Esophagus squamous epithelium (tissue), 5 donors: ENCODE data around the gene THADA. TPM values are rescaled to one million over a fixed set of nuclear protein-coding genes. Genes with fewer than 3 reads are reported as not detected.

Experiments used
- DNase-seq: peaks from one replicate; lab custom pipeline; 2025; lab: John Stamatoyannopoulos, UW
- H3K27ac ChIP-seq, 4 donors: fragments of 200-600 bp; sonication (generic); one replicate each; pipeline ENCODE4 v1.5.1; 2016 to 2019; ENCODE audit warnings: mild to moderate bottlenecking in 1 of 4
- H3K27me3 ChIP-seq, 4 donors: fragments of 200-600 bp; sonication (generic); 1 replicate in 3 of 4; 2 replicates in 1 of 4; pipeline versions ENCODE4 v1.5.1 to v1.6.0; 2017 to 2021; ENCODE audit warnings: antibody characterized with exemption in 1 of 4
- H3K36me3 ChIP-seq, 3 donors: fragments of 200-600 bp; sonication (generic); one replicate each; pipeline ENCODE4 v1.5.1; 2016 to 2019
- H3K4me1 ChIP-seq, 3 donors: fragments of 200-600 bp; sonication (generic); one replicate each; pipeline ENCODE4 v1.5.1; 2017 to 2019
- H3K4me3 ChIP-seq, 4 donors: fragments of 200-600 bp; sonication (generic); 1 replicate in 3 of 4; 2 replicates in 1 of 4; pipeline ENCODE4 v1.5.1; 2016 to 2019; ENCODE audit warnings: mild to moderate bottlenecking in 2 of 4, moderate library complexity in 1 of 4
- H3K9me3 ChIP-seq, 3 donors: fragments of 200-600 bp; sonication (generic); one replicate each; pipeline ENCODE4 v1.5.1; 2016 to 2019
- POLR2A ChIP-seq, 4 donors: fragments of 450-650 bp; IDR thresholded peaks; one replicate each; pipeline ENCODE4 v1.6.1; 2017; ENCODE audit warnings: antibody characterized with exemption in 4 of 4, mild to moderate bottlenecking in 4 of 4, moderate library complexity in 3 of 4
- WGBS, 2 donors: methylation state at CpG; one replicate each; pipeline ENCODE4 v1.1.5; 2018; 5-methylcytosine and 5-hydroxymethylcytosine counted together
- intact Hi-C: fragments of 100-400 bp; cut with DNase I; formaldehyde crosslinking; loops from one replicate; pipeline ENCODE4 v1.15.0; 2022
- total RNA-seq, 4 donors: library from RNA; depleted of rRNA; stranded (reverse); fragments of >200 nt; gene quantifications; one replicate each; pipeline ENCODE4 v1.1.0, GENCODE V29; 2016
- TF ChIP-seq, protein P1 (sequence below), 6 experiments: fragments of 450-650 bp in 4 of 6; fragments of 200-600 bp in 2 of 6; sonication (generic) in 2 of 6; IDR thresholded peaks; one replicate each; pipeline ENCODE4 v1.5.1; 2016 to 2019; ENCODE audit warnings: antibody characterized with exemption in 6 of 6, mild to moderate bottlenecking in 4 of 6, moderate library complexity in 4 of 6
- donor health status: DM: yes; HTN: yes; CAD: no.

The THADA gene
- total RNA-seq, 4 donors from 2014 or later: 14.0 to 32.2 (median 21.0) TPM

DNA sequence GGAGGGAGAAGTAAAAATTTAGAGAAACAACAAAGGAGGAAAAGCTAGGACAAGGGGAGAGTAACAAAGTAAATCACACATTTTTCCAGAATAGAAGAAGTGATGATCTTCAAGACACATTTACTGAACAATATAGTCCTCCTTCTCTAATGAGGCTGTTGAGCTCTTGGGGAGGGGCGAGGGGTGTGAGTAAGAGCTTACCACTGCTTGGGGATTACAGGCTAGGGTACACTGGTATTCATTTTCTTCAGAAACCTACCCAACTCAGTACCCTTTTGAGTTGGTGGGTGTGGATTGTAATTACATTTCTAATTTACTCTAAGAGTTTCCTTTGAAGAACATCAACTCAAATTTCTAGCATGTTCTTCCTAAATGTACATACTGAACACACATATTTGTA, 211.7 kb downstream of the THADA start:
- no peak overlapping the region for H3K27ac ChIP-seq
- H3K4me3 ChIP-seq: no peak overlapping the region
- H3K27me3 ChIP-seq: no peaks in the 10 kb centered on the region
- H3K36me3 ChIP-seq: no peaks in the 10 kb centered on the region
- 100% methylated on average over 1 of the region's 1 CpG for WGBS, 2 donors
- no peaks in the 10 kb centered on the region for H3K9me3 ChIP-seq
- intact Hi-C loops: no loop called here
- no peak for DNase-seq
- H3K4me1 ChIP-seq: peaks cover 5 to 22% (median 11%) of the 10 kb centered on the region in 3 donors
- TF ChIP-seq, protein P1, sequence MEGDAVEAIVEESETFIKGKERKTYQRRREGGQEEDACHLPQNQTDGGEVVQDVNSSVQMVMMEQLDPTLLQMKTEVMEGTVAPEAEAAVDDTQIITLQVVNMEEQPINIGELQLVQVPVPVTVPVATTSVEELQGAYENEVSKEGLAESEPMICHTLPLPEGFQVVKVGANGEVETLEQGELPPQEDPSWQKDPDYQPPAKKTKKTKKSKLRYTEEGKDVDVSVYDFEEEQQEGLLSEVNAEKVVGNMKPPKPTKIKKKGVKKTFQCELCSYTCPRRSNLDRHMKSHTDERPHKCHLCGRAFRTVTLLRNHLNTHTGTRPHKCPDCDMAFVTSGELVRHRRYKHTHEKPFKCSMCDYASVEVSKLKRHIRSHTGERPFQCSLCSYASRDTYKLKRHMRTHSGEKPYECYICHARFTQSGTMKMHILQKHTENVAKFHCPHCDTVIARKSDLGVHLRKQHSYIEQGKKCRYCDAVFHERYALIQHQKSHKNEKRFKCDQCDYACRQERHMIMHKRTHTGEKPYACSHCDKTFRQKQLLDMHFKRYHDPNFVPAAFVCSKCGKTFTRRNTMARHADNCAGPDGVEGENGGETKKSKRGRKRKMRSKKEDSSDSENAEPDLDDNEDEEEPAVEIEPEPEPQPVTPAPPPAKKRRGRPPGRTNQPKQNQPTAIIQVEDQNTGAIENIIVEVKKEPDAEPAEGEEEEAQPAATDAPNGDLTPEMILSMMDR (IDR thresholded peaks at IDR 0.05): no peak
- no peak for TF ChIP-seq POLR2A (IDR thresholded peaks at IDR 0.05)

GRCh38 chr2:43383533-43383932, 212.3 kb downstream of the THADA start:
- TF ChIP-seq, protein P1 (IDR thresholded peaks at IDR 0.05): no peak
- no peak for TF ChIP-seq POLR2A (IDR thresholded peaks at IDR 0.05)
- Histone ChIP-seq H3K4me3 (no peak overlapping the region), H3K9me3 (no peaks in the 10 kb centered on the region), H3K27me3 (no peaks in the 10 kb centered on the region), H3K4me1 (peaks cover 5 to 20% (median 11%) of the 10 kb centered on the region in 3 donors), H3K27ac (no peak overlapping the region), H3K36me3 (no peaks in the 10 kb centered on the region)
- intact Hi-C loops: no loop called here
- 62 to 66% methylated on average over 2 of the region's 2 CpGs for WGBS, 2 donors
- DNase-seq: no peak

- no peaks in the 10 kb centered on the region for H3K27me3 ChIP-seq
- H3K4me3 ChIP-seq: no peak overlapping the region
- H3K9me3 ChIP-seq: no peaks in the 10 kb centered on the region
- intact Hi-C loops: no loop called here
- TF ChIP-seq POLR2A (IDR thresholded peaks at IDR 0.05): no peak
- TF ChIP-seq, protein P1 (IDR thresholded peaks at IDR 0.05): no peak
- peaks cover 0 to 14% (median 3%) of the 10 kb centered on the region in 3 donors for H3K4me1 ChIP-seq
- no peak overlapping the region for H3K27ac ChIP-seq
- 93 to 100% methylated on average over 1 of the region's 1 CpG for WGBS, 2 donors
- DNase-seq: no peak
- no peaks in the 10 kb centered on the region for H3K36me3 ChIP-seq
Observed at GRCh38 chr2:43379494-43379893, 216.3 kb downstream of the THADA start.

- 94 to 95% methylated on average over 3 of the region's 3 CpGs for WGBS, 2 donors
- no peak overlapping the region for H3K4me3 ChIP-seq
Observed at GRCh38 chr2:43377327-43377726, 218.5 kb downstream of the THADA start.

DNA sequence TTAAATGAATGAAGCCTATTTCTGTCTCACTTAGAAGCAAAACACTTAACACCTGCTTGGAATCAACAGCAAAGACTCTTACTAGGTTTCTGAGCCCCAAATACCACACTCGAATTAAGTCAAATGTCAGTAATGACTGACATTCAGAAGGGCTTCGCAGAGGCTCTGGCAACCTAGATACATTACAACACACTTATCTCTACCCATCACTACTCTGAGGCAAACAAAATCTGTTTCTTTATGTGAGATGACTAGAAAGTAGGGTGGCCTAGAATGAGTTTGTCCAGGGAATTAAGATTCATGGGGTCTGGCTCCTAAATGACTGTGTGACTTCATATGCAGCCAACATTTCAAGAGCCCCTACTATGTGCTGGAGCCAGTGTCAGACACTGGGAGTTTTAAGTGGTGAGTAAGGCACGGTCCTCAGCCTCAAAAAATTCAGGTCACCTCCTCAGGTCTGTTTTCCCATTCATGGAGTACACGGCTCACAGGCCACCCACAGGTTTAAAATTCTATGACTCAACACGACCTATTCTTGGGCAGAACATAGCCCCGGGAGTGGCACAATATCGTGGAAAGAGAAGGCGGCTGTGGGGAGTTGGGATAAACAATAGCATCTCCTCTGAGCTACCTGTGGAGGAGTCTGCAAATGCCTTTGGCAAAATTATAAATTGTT, 219.2 kb downstream of the THADA start:
- DNase-seq: no peak
- no peak for TF ChIP-seq POLR2A (IDR thresholded peaks at IDR 0.05)
- TF ChIP-seq, protein P1 (IDR thresholded peaks at IDR 0.05): no peak

More at GRCh38 chr2:43377327-43377726, 218.5 kb downstream of the THADA start:
- Histone ChIP-seq H3K27me3 (no peaks in the 10 kb centered on the region), H3K9me3 (no peaks in the 10 kb centered on the region), H3K27ac (no peak overlapping the region), H3K36me3 (no peaks in the 10 kb centered on the region), H3K4me1 (peaks cover 0 to 14% (median 3%) of the 10 kb centered on the region in 3 donors)
- TF ChIP-seq, protein P1 (IDR thresholded peaks at IDR 0.05): no peak
- TF ChIP-seq POLR2A (IDR thresholded peaks at IDR 0.05): no peak
- intact Hi-C loops: no loop called here
- DNase-seq: no peak

More for the DNA sequence above, 219.2 kb downstream of the THADA start:
- H3K9me3 ChIP-seq: no peaks in the 10 kb centered on the region
- intact Hi-C loops: no loop called here
- WGBS, 2 donors: 75 to 80% methylated on average over 8 of the region's 8 CpGs
- no peak overlapping the region for H3K4me3 ChIP-seq
- no peak overlapping the region for H3K27ac ChIP-seq
- no peaks in the 10 kb centered on the region for H3K36me3 ChIP-seq
- H3K4me1 ChIP-seq: peaks cover 0 to 18% (median 5%) of the 10 kb centered on the region in 3 donors
- no peaks in the 10 kb centered on the region for H3K27me3 ChIP-seq
